Glomerular visceral epithelial cell (primary cell): ENCODE results near the gene SP3.
A peak's percentile ranks its signal among the peaks of the same experiment; 100 is the strongest.

Source experiments
- DNase-seq: peaks from one replicate; pipeline ENCODE4 v3.0.0-alpha.2; 2016; ENCODE audit errors: extremely low spot score

SP3 gene

GRCh38 chr2:173968551-173968950 lies 3.4 kb upstream of the SP3 start:
- DNase-seq: no peak

DNA sequence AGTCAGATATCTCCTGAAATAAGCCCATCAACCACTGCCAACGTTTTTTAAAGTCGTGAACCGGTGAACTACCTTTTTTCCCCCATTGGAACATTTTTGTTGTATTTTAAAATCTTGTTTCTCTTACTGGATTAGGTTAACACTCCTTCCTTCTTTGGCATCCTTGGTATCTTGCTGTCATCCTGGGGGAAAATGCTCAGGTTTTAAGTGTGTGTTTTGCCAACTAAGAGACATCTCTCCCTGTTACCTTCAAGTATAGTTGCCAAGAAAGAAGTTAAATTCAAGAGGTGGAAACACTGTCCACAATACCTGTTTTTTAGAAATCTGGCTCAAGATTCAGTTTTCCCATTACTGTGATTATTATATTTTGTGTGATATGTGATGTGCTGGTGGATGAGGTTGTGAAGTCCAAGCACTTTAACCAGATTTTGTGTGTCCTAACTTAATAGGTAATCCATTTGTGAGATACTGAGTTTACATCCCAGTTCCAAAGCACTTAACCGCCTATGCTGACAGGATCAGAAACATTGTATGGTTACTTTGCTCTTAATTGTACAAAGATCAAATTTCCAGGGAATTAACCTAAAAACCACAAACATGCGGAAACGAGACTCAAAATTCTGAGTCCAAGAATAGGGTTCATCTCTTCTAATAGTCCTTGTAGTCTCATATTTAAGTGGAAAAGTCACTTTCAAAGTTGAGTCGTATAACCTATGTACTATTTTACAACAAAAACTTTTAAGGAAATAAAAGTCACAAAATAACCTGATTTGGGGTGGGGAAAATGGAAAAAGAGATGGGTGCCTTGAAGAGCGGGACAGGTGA lies 1.3 kb upstream of the SP3 start:
- DNase-seq: peak; percentile 91

- DNase-seq: peak; percentile 97
These were observed 405 bp downstream of the SP3 start for GRCh38 chr2:173964565-173965371.

DNA sequence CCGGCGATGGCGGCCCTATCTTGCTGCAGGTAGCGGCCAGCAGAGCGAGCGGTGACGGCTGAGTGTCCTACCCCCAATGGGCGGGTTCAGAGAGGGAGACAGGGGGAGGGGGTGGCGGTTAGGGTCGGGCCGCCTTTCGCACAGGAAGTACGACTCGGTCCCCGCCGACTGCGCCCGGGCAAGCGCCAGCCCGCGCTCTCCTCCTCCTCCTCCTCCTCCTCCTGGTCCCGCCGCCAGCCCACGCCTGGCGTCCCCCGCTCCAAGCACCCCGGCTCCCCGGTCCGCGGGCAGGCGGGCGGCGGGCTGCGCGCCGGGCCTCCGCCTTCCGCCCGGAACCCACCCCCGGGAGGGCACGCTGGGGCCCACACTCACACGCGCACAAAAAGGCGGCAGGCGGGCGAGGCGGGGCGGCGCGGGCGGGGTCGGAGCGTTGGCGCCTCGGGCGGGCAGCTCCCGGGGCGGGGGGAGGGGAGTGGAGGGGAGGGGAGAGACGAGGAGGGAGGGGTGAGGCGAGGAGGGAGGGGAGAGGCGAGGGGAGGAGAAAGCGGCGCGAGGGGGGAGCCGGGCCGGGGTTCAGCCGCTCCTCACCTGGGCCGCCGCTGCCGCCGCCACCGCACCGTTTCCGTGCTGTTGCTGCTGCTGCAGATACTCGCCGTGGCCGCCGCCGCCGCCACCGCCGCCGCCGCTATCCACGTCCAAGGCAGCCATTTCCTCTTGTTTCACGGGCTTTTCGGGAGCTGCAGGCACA lies 1.2 kb downstream of the SP3 start:
- peak; percentile 95 for DNase-seq

DNA sequence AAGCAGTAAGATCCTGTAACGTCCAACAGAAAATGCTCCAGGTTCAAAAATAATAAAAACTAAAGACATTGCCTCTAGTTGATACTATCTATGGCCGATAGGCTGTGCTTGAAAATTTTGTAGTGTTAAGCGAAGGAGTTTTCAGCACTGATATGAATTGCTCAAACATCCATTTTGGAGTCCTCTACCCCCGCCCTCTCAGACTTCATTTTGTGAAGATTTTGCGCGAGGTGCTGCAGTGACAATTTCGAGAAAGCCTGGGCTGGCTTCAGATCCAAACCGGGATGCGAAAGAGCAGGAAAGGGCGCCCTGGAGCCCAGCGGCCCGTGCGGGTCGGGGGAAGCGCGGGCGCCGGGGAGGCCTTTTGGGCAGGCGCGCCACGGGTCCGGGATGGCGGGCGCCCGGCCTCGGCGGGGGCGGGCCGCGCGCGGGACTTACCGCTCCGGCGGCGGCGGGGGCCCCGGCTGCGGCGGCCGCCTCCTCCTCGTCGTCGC lies 1.8 kb downstream of the SP3 start:
- peak; percentile 65 for DNase-seq

GRCh38 chr2:173962583-173963110 lies 2.5 kb downstream of the SP3 start:
- DNase-seq: peak; percentile 17

DNA sequence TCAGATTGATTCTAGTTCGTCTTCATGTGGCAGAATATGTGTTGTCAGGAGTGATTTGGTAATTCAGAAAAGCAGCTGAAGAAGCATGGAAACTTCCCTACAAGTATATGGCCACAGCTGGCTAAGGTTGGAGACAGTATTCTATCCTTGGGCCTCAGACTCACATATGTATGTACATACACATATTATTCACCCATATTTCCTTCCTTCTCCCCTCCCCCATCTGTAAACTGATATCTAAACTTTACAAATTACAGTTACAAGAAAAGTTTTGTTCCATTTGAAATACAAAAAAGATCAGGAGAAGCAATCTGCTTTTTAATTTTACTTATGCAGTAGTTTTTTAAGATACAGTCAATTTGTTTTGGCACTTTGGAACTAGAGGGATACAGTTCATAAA lies 3.1 kb downstream of the SP3 start:
- DNase-seq: peak; percentile 32

GRCh38 chr2:173961346-173961705 lies 3.8 kb downstream of the SP3 start:
- peak; percentile 16 for DNase-seq

- no peak for DNase-seq
These were observed 5.3 kb downstream of the SP3 start for GRCh38 chr2:173959909-173960308.

- DNase-seq: no peak
These were observed 5.8 kb downstream of the SP3 start for GRCh38 chr2:173959358-173959884.

DNA sequence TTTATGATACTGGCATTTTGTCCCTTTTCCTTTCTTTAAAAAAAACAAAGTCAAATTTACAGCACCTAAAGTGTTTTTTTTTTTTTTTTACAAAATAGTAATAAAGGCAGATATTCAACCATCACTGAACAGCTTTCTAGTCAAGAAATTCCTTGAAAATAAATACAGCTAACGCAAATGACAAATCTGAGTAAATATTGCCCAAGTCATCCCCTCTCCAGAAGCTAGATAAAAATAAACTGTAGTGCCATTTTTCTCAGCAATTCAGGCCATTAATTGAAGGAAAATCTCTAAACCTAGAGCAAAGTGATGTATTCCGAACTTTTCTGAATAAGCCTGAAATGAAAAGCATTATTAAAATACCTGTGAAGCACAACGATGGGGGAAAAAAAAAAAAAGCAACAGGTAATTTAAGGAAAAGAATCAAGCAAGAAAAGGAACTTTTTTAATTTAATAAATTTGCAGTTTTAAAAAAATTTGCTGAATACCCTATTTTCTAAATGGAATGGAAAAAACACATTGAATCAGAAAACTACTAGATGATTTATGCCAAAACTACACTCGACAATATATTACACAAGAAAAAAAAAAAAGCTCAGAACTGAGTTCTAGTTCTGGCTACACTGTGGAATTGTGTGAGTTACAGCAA lies 6.9 kb downstream of the SP3 start:
- DNase-seq: no peak

GRCh38 chr2:173957517-173957916 lies 7.7 kb downstream of the SP3 start:
- DNase-seq: no peak

DNA sequence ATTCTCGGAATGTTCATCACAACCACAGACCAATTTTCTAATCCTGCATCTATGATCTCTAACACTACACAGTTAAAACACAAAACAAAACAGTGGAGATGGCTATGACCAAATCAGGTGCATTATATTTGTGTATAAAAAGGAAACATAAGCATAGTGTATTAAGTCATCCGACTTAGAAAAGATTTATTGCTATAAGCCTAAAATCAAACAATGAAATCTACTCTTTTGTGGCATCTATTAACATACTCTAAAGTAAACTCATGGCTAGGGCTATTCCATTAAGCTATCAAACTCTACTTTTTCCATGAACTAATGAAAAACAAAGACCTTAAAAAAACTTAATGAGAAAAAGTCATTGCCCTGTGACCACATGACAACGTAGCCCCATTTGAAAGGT lies 8.7 kb downstream of the SP3 start:
- no peak for DNase-seq

GRCh38 chr2:173955867-173956266 lies 9.3 kb downstream of the SP3 start:
- DNase-seq: no peak

- no peak for DNase-seq
These were observed 10.2 kb downstream of the SP3 start for GRCh38 chr2:173955004-173955403.

GRCh38 chr2:173953047-173953424 lies 12.1 kb downstream of the SP3 start:
- DNase-seq: no peak

DNA sequence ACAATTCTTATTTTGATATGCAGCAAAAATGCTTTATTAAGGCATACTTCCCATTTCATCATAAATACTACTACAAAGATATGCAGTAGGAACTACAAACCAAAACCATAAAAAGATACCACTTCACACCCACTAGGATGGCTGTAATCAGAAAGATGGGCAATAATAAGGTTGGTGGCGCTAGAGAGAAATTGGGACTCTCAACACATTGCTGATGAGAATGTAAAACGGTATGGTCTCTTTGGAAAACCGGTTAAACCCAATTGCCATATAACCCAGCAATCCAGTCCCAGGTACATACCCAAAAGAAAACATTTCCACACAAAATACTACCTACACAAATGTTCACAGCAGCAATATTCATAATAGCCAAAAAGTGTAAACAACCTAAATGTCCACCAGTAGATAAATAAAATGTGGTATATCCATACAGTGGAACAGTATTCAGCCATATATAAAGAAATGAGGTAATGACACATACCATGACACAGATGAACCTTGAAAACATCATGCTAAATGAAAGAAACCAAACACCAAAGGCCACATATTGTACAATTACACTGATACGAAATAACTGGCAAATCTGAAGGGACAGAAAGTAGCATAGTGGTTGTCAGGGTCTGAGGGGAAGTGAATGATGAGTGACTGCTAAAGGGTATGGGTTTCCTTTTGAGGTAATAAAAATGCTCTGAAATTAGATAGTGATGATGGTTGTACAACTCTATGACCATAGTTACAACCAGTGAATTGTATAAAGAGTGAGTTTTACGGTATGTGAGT lies 12.7 kb downstream of the SP3 start:
- no peak for DNase-seq

DNA sequence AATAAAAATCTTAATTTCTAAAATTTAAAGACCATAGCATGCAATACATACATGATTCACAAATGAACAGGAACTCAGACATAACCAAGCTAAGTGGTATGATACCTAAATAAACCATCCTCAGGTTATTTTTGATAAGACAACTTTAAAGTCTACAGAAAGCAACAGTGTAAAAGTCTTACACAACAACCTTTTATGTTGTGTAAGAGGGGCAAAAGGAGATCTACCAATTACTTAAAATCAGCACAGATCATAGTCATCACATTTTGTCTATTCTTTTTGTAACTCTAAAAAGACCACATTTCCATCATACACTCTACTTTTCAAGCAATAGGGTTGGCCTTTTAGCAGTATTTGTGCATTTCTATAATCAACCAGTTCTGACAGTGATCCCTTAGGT lies 16.3 kb downstream of the SP3 start:
- DNase-seq: no peak

DNA sequence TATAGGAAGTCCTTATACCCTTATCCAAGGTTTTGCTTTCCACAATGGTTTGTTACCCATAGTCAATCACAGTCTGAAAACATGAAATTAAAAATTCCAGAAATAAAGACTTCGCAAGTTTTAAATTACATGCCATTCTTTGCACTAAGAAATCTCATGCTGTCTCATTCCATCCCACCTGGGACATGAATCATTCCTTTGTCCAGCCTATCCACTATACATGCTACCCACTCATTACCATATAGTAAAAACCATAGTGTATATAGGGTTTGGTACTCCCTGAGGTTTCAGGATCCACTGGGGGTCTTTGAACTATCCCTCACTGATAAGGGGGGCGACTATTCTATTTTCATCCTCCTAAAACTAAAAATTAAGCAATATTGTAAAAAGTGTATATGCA lies 17.0 kb downstream of the SP3 start:
- DNase-seq: no peak

- DNase-seq: no peak
These were observed 18.0 kb downstream of the SP3 start for GRCh38 chr2:173947131-173947530.

DNA sequence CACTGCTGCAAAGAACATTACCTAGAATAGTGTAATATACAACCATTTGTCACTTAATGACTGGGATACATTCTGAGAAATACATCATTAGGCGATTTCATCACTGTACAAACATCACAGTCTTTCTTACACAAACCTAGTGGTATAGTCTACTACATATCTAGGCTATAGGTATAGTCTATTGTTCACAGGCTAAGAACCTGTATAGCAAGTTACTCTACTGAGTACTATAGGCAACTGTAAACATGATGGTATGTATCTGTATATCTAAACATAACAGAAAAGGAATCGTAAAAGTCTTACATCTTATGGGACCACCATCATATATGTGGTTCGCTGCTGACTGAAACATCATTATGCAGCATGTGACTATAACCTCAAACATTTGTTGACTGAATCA lies 21.4 kb downstream of the SP3 start:
- no peak for DNase-seq
